ENCODE results near the gene MAP3K7. TPM values are rescaled to one million over a fixed set of nuclear protein-coding genes. Genes with fewer than 3 reads are reported as not detected.

The MAP3K7 gene
- 38.0 and 42.7 TPM in 2 replicates for total RNA-seq

GRCh38 chr6:90586836-90587638, at the start of gene MAP3K7:
MAP3K7 (minus strand) TSS chr6:90587072; CDS start chr6:90586883, 189 bp downstream.

Data from hair follicle dermal papilla cell (primary cell).